A549 (cell line): ENCODE results near the gene BIK. TPM values are rescaled to one million over a fixed set of nuclear protein-coding genes. Genes with fewer than 3 reads are reported as not detected.

Experiments used
- ATAC-seq, 2 experiments: fragments of 200-7000 bp in 1 of 2; fragments of >200 bp in 1 of 2; cut with Nextera tagmentation in 1 of 2; cut with Tn5 transposase in 1 of 2; 3 replicates each; pipeline versions ENCODE4 v1.8.0 to v1.9.1; 2018 to 2020; ENCODE audit warnings: mild to moderate bottlenecking in 1 of 2, moderate library complexity in 1 of 2
- CTCF ChIA-PET: fragments of 300-600 bp; sonication (Branson Sonifier 250); formaldehyde crosslinking; extraction: SDS; loops from one replicate; lab custom pipeline; 2021; ENCODE audit warnings: antibody characterized with exemption, inconsistent platforms; lab: Yijun Ruan, JAX
- POLR2A ChIA-PET: fragments of 350-600 bp; formaldehyde crosslinking; extraction: SDS; loops from one replicate; lab custom pipeline; 2021; ENCODE audit warnings: antibody characterized with exemption, inconsistent platforms; lab: Yijun Ruan, JAX
- DNase-seq, 2 experiments: peaks; one replicate each; pipeline versions ENCODE4 v3.0.0 to v3.0.0-alpha.2; 2011 to 2016; ENCODE audit warnings: low read depth in 1 of 2, low spot score in 1 of 2
- FAIRE-seq: peaks from 2 replicates; lab custom pipeline; 2011; peaks lifted over from hg19 to GRCh38; lab: Jason Lieb, UNC
- H3K27ac ChIP-seq, 2 experiments: fragments of >200 bp; sonication (Bioruptor Twin); formaldehyde crosslinking; 3 replicates each; pipeline ENCODE4 v1.5.1; 2016 to 2017
- H3K4me1 ChIP-seq: fragments of >200 bp; sonication (Bioruptor Twin); formaldehyde crosslinking; 3 replicates; pipeline ENCODE4 v1.6.1; 2016
- H3K4me2 ChIP-seq: fragments of >200 bp; sonication (Bioruptor Twin); formaldehyde crosslinking; 3 replicates; pipeline ENCODE4 v1.6.1; 2016
- H3K4me3 ChIP-seq: fragments of >200 bp; sonication (Bioruptor Twin); formaldehyde crosslinking; 3 replicates; pipeline ENCODE4 v1.5.1; 2016
- H3K9me3 ChIP-seq: fragments of >200 bp; sonication (Bioruptor Twin); formaldehyde crosslinking; 3 replicates; pipeline ENCODE4 v1.6.1; 2016
- BHLHE40 ChIP-seq: IDR thresholded peaks from 2 replicates; pipeline ENCODE4 v1.6.1; 2012; ENCODE audit warnings: low read depth, low read length, inconsistent platforms
- CBX2 ChIP-seq: fragments of 200-600 bp; sonication (generic); IDR thresholded peaks from 2 replicates; pipeline ENCODE4 v1.6.1; 2016; ENCODE audit warnings: low read depth, mild to moderate bottlenecking, borderline replicate concordance
- CBX8 ChIP-seq: fragments of 200-600 bp; sonication (generic); IDR thresholded peaks from 2 replicates; pipeline ENCODE4 v1.6.1; 2016
- CEBPB ChIP-seq, 2 experiments: fragments of >200 bp in 1 of 2; sonication (Bioruptor Twin) in 1 of 2; formaldehyde crosslinking in 1 of 2; IDR thresholded peaks; 2 replicates each; pipeline ENCODE4 v1.6.1; 2012 to 2016
- CHD4 ChIP-seq: fragments of 200-600 bp; sonication (generic); IDR thresholded peaks from 2 replicates; pipeline ENCODE4 v1.6.1; 2016; ENCODE audit warnings: antibody characterized with exemption, mild to moderate bottlenecking, borderline replicate concordance
- EHMT2 ChIP-seq: fragments of 200-600 bp; sonication (generic); IDR thresholded peaks from 2 replicates; pipeline ENCODE4 v1.6.1; 2016; ENCODE audit warnings: antibody characterized with exemption, low read depth, mild to moderate bottlenecking, moderate library complexity
- ESRRA ChIP-seq: fragments of 150-350 bp; IDR thresholded peaks from 2 replicates; pipeline ENCODE4 v1.6.1; 2014; ENCODE audit warnings: mild to moderate bottlenecking, low read length, borderline replicate concordance
- FOSB ChIP-seq: fragments of 250-450 bp; sonication (Bioruptor Pico); IDR thresholded peaks from 2 replicates; pipeline ENCODE4 v1.5.0; 2020; ENCODE audit warnings: mild to moderate bottlenecking, moderate library complexity
- HDAC2 ChIP-seq: fragments of 200-600 bp; sonication (generic); IDR thresholded peaks from 2 replicates; pipeline ENCODE4 v1.6.1; 2016
- HEYL ChIP-seq: fragments of 250-450 bp; sonication (Bioruptor Pico); IDR thresholded peaks from 2 replicates; pipeline ENCODE4 v1.8.0; 2021; ENCODE audit warnings: mild to moderate bottlenecking, moderate library complexity
- HMGXB4 ChIP-seq: fragments of 250-450 bp; sonication (Bioruptor Pico); IDR thresholded peaks from 2 replicates; pipeline ENCODE4 v1.5.0; 2021; ENCODE audit warnings: mild to moderate bottlenecking, moderate library complexity, borderline replicate concordance
- HOXB5 ChIP-seq: fragments of 250-450 bp; sonication (Bioruptor Pico); IDR thresholded peaks from 2 replicates; pipeline ENCODE4 v1.5.0; 2020; ENCODE audit warnings: mild to moderate bottlenecking, moderate library complexity
- JUNB ChIP-seq: fragments of >200 bp; sonication (Bioruptor Twin); formaldehyde crosslinking; IDR thresholded peaks from 2 replicates; pipeline ENCODE4 v1.6.1; 2016
- KDM1A ChIP-seq: fragments of 200-600 bp; sonication (generic); IDR thresholded peaks from 2 replicates; pipeline ENCODE4 v1.6.1; 2016; ENCODE audit warnings: low read depth, mild to moderate bottlenecking
- KDM5A ChIP-seq: fragments of 200-600 bp; sonication (generic); IDR thresholded peaks from 2 replicates; pipeline ENCODE4 v1.6.1; 2016; ENCODE audit warnings: antibody characterized with exemption, mild to moderate bottlenecking
- MAZ ChIP-seq: fragments of 150-350 bp; IDR thresholded peaks from 2 replicates; pipeline ENCODE4 v1.6.1; 2014; ENCODE audit warnings: antibody characterized with exemption, low read depth, low read length, borderline replicate concordance
- NPAS2 ChIP-seq: fragments of 250-450 bp; sonication (Bioruptor Pico); IDR thresholded peaks from 2 replicates; pipeline ENCODE4 v1.8.0; 2022; ENCODE audit warnings: mild to moderate bottlenecking, moderate library complexity, borderline replicate concordance
- PBX3 ChIP-seq: IDR thresholded peaks from 2 replicates; pipeline ENCODE4 v1.6.1; 2012
- PHF8 ChIP-seq: fragments of 200-600 bp; sonication (generic); IDR thresholded peaks from 2 replicates; pipeline ENCODE4 v1.6.1; 2016; ENCODE audit warnings: low read depth, mild to moderate bottlenecking, antibody characterized with exemption, moderate library complexity, borderline replicate concordance
- POLR2A ChIP-seq: IDR thresholded peaks from 2 replicates; pipeline ENCODE4 v1.6.1; 2012; ENCODE audit warnings: mild to moderate bottlenecking, low read length
- RAD21 ChIP-seq, 2 experiments: fragments of >200 bp in 1 of 2; sonication (Bioruptor Twin) in 1 of 2; formaldehyde crosslinking in 1 of 2; IDR thresholded peaks in 1 of 2; conservative IDR thresholded peaks in 1 of 2; 2 replicates in 1 of 2; 3 replicates in 1 of 2; pipeline ENCODE4 v1.6.1; 2012 to 2018; ENCODE audit warnings: inconsistent platforms in 1 of 2
- RARB ChIP-seq: fragments of 250-450 bp; sonication (Bioruptor Pico); IDR thresholded peaks from 2 replicates; pipeline ENCODE4 v1.8.0; 2021; ENCODE audit warnings: mild to moderate bottlenecking, moderate library complexity
- RCOR1 ChIP-seq: fragments of 150-350 bp; IDR thresholded peaks from 2 replicates; pipeline ENCODE4 v1.6.1; 2014; ENCODE audit warnings: antibody characterized with exemption, low read length, low read depth
- ZNF302 ChIP-seq: fragments of 250-450 bp; sonication (Bioruptor Pico); IDR thresholded peaks from 2 replicates; pipeline ENCODE4 v1.9.0; 2021; ENCODE audit warnings: inconsistent platforms, mild to moderate bottlenecking, moderate library complexity
- ZSCAN20 ChIP-seq: fragments of 250-450 bp; sonication (Bioruptor Pico); IDR thresholded peaks from 2 replicates; pipeline ENCODE4 v1.8.0; 2022; ENCODE audit warnings: mild to moderate bottlenecking, moderate library complexity
- WGBS: methylation state at CpG from one replicate; pipeline ENCODE4 v1.1.6; 2017; ENCODE audit errors: missing lambda C conversion rate; 5-methylcytosine and 5-hydroxymethylcytosine counted together
- polyA plus RNA-seq, 4 experiments: library from polyadenylated mRNA; depleted of rRNA in 3 of 4; stranded (reverse); fragments of >200 nt; fragmentation: RNase III in 1 of 4; extraction: RNeasy Plus Mini Kit Qiagen cat#74134 plus additional on column Dnase treatment in 1 of 4; gene quantifications; 2 replicates in 3 of 4; 3 replicates in 1 of 4; pipeline ENCODE4 v1.2.3, GENCODE V29; 2011 to 2017
- TF ChIP-seq, protein P1 (sequence below): IDR thresholded peaks from 2 replicates; pipeline ENCODE4 v1.6.1; 2012; ENCODE audit warnings: low read depth, borderline replicate concordance
- TF ChIP-seq, protein P2 (sequence below): fragments of 150-350 bp; IDR thresholded peaks from 2 replicates; pipeline ENCODE4 v1.6.1; 2014; ENCODE audit warnings: low read depth, mild to moderate bottlenecking, low read length

Gene BIK
- polyA plus RNA-seq, 2 of the 4 experiments (the other 2 are of a cell fraction): 0.54 to 0.88 TPM

DNA sequence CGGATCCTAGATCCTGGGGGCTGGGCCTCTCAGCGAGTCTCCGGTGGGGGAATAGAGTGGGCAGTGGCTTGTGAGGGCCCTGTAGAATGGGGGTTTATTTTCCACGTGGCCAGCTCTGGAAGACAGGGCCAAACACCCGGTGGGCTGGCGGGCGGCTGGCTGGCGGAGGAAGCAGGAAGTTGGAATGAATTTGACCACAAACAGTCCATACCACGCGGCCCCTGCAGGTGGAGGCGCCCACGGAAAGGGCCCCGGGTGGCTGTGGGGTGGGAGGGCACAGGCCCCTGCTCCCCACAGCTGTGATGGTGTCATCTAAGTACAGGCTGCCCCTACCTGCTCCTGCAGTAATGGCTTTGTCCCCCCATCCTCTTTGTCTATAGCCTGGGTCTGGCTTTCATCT lies 17.6 kb downstream of the BIK start:
- ChIA-PET POLR2A (interaction anchor here (0.9 kb wide), 1 partner anchor 23 kb away, joined by 4 read pairs; the partner anchor contains the start of gene TSPO), CTCF (interaction anchor here (0.6 to 2.5 kb wide), 5 partner anchors 8 to 507 kb away, joined by 3 to 11 read pairs (median 3); no protein-coding TSS in a partner anchor)
- Histone ChIP-seq H3K4me1 (peaks cover 22% of the 10 kb centered on the region), H3K4me2 (no peak overlapping the region), H3K27ac (no peak overlapping the region; a peak in 1 of 6 replicates), H3K9me3 (no peaks in the 10 kb centered on the region), H3K4me3 (no peak overlapping the region)
- DNase-seq (no peak), ATAC-seq (no peak), FAIRE-seq (no peak)
- WGBS: 87% methylated on average over 10 of the region's 13 CpGs
- TF ChIP-seq CHD4 (no peak), CEBPB (IDR thresholded peaks at IDR 0.05) (no peak), ZSCAN20 (CRISPR knock-in tag) (no peak), HEYL (CRISPR knock-in tag) (no peak), FOSB (no peak), RCOR1 (no peak), KDM1A (no peak)

- WGBS: 69% methylated on average over 13 of the region's 20 CpGs
- no peak for ATAC-seq
- FAIRE-seq: no peak
- Histone ChIP-seq H3K27ac (no peak overlapping the region), H3K4me1 (peaks cover 22% of the 10 kb centered on the region), H3K4me2 (no peak overlapping the region), H3K4me3 (no peak overlapping the region), H3K9me3 (no peaks in the 10 kb centered on the region)
- no peak for TF ChIP-seq RARB (CRISPR knock-in tag)
- TF ChIP-seq HMGXB4: no peak
- TF ChIP-seq, protein P1, sequence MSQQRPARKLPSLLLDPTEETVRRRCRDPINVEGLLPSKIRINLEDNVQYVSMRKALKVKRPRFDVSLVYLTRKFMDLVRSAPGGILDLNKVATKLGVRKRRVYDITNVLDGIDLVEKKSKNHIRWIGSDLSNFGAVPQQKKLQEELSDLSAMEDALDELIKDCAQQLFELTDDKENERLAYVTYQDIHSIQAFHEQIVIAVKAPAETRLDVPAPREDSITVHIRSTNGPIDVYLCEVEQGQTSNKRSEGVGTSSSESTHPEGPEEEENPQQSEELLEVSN: no peak
- no peak for TF ChIP-seq HOXB5 (CRISPR knock-in tag)
- no peak for TF ChIP-seq EHMT2
- no peak for TF ChIP-seq NPAS2 (CRISPR knock-in tag)
- no peak for TF ChIP-seq ZNF302 (CRISPR knock-in tag)
- TF ChIP-seq ESRRA: no peak
- no peak for TF ChIP-seq FOSB
- TF ChIP-seq JUNB: no peak
- TF ChIP-seq KDM5A: no peak
- TF ChIP-seq BHLHE40: no peak
- no peak for TF ChIP-seq PHF8
- no peak for TF ChIP-seq CHD4
- DNase-seq: no peak
- POLR2A ChIA-PET: no interaction called here
- CTCF ChIA-PET: interaction anchor here (1.6 kb wide), 1 partner anchor 508 kb away, joined by 3 read pairs; no protein-coding TSS in a partner anchor
Observed at GRCh38 chr22:43128928-43129424, 18.4 kb downstream of the BIK start.

- CTCF ChIA-PET: interaction anchor here (0.6 to 1.6 kb wide), 2 partner anchors 16 to 509 kb away, joined by 3 read pairs; no protein-coding TSS in a partner anchor
- Histone ChIP-seq H3K4me3 (no peak overlapping the region), H3K27ac (no peak overlapping the region), H3K4me1 (peaks cover 22% of the 10 kb centered on the region), H3K4me2 (no peak overlapping the region), H3K9me3 (no peaks in the 10 kb centered on the region)
- ATAC-seq: no peak
- FAIRE-seq: no peak
- POLR2A ChIA-PET: interaction anchor here (0.7 kb wide), 1 partner anchor 697 kb away, joined by 3 read pairs; no protein-coding TSS in a partner anchor
- no peak for DNase-seq
- WGBS: 70% methylated on average over 14 of the region's 16 CpGs
- TF ChIP-seq ESRRA: no peak
- TF ChIP-seq CBX8: no peak
- TF ChIP-seq PBX3: no peak
- no peak for TF ChIP-seq MAZ
- TF ChIP-seq HEYL (CRISPR knock-in tag): no peak
- TF ChIP-seq BHLHE40: no peak
- TF ChIP-seq CBX2: no peak
- TF ChIP-seq, protein P2, sequence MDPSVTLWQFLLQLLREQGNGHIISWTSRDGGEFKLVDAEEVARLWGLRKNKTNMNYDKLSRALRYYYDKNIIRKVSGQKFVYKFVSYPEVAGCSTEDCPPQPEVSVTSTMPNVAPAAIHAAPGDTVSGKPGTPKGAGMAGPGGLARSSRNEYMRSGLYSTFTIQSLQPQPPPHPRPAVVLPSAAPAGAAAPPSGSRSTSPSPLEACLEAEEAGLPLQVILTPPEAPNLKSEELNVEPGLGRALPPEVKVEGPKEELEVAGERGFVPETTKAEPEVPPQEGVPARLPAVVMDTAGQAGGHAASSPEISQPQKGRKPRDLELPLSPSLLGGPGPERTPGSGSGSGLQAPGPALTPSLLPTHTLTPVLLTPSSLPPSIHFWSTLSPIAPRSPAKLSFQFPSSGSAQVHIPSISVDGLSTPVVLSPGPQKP: no peak
- TF ChIP-seq RAD21 (conservative IDR thresholded peaks at IDR 0.05 in 1 of 2, IDR thresholded peaks at IDR 0.05 in 1 of 2): no peak
- TF ChIP-seq POLR2A: no peak
- no peak for TF ChIP-seq ZNF302 (CRISPR knock-in tag)
- TF ChIP-seq HDAC2: no peak
Observed at GRCh38 chr22:43129426-43130425, 19.2 kb downstream of the BIK start.
